ENCODE results near the gene C9orf72. TPM values are rescaled to one million over a fixed set of nuclear protein-coding genes. Genes with fewer than 3 reads are reported as not detected.

Gene C9orf72
- total RNA-seq, 2 experiments from 2014 or later = 10.2 TPM

DNA sequence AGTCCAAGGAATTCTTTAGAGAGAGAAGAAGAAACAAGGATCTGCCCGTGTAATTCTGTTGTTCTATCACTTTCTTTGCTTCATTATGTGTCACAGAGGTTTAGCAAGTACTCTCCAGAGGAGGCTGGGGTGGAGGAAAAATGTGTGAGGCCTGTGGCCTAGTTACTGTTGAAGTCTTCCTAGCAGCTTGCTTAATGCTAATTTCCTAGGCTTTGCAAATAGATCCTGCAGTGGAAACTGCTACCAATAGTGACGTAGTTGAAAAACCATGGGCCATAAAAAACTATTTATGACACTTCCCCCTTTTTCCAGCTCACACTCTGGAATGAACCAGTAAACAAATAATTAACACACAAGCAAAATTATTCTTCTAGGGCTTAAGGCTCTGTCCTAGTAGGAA, 27.0 kb upstream of the C9orf72 start:
- Mint-ChIP-seq H3K4me1 (no peaks in the 10 kb centered on the region), H3K4me3 (no peak overlapping the region), H3K9me3 (ENCODE audit: low read depth) (no peaks in the 10 kb centered on the region), H3K27ac (no peak overlapping the region), H3K36me3 (ENCODE audit: low read depth) (no peaks in the 10 kb centered on the region), H3K27me3 (peaks cover 3% of the 10 kb centered on the region)
- intact Hi-C loops (cut with DNase I, micrococcal nuclease) = loop anchor here in 1 of 2 experiments (10.0 kb wide), 1 partner anchor 65 kb away; no protein-coding TSS in a partner anchor
- POLR2A ChIA-PET = no interaction called here
- ATAC-seq = no peak
- CTCF ChIA-PET = interaction anchor here (0.8 to 0.9 kb wide), 2 partner anchors 9 to 24 kb away, joined by 3 read pairs; no protein-coding TSS in a partner anchor
- DNase-seq = no peak

DNA sequence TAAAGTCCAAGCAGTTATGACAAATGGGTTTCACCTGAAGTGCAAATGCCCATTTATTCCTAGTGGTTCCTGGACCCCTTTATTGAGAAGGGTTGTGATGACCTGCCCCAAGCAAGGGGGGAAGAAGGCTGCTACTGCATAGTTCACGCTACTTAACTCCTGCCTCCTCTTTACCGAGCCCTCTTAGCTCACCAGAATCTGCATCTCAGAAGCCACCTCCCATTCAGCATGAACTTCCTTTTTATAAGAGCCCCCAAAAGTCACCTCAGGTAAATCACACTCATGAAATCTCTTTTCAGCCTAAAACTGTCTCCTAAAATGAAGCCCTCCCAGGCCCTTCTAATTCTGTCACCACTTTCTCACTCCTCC, 26.6 kb upstream of the C9orf72 start:
- H3K9me3 Mint-ChIP-seq (ENCODE audit: low read depth) = no peaks in the 10 kb centered on the region

GRCh38 chr9:27599102-27599869, 26.0 kb upstream of the C9orf72 start:
- Mint-ChIP-seq H3K4me1 (no peaks in the 10 kb centered on the region), H3K4me3 (no peak overlapping the region), H3K27me3 (peaks cover 3% of the 10 kb centered on the region), H3K27ac (no peak overlapping the region), H3K36me3 (ENCODE audit: low read depth) (no peaks in the 10 kb centered on the region), H3K9me3 (ENCODE audit: low read depth) (no peaks in the 10 kb centered on the region)
- no peak for DNase-seq
- ChIA-PET POLR2A (no interaction called here), CTCF (interaction anchor here (0.8 to 1.2 kb wide), 2 partner anchors 10 to 266 kb away, joined by 3 read pairs; no protein-coding TSS in a partner anchor)
- intact Hi-C loops (cut with DNase I, micrococcal nuclease) = no loop called here
- no peak for ATAC-seq

More for the DNA sequence above, 26.6 kb upstream of the C9orf72 start:
- POLR2A ChIA-PET = no interaction called here
- CTCF ChIA-PET = interaction anchor here (0.8 to 1.2 kb wide), 3 partner anchors 10 to 266 kb away, joined by 3 read pairs; no protein-coding TSS in a partner anchor
- no peak for ATAC-seq
- intact Hi-C loops (cut with DNase I, micrococcal nuclease) = loop anchor here in 1 of 2 experiments (10.0 kb wide), 1 partner anchor 65 kb away; no protein-coding TSS in a partner anchor
- no peak overlapping the region for H3K27ac Mint-ChIP-seq
- H3K36me3 Mint-ChIP-seq (ENCODE audit: low read depth) = no peaks in the 10 kb centered on the region
- no peak overlapping the region for H3K4me3 Mint-ChIP-seq
- no peaks in the 10 kb centered on the region for H3K4me1 Mint-ChIP-seq
- no peak for DNase-seq
- H3K27me3 Mint-ChIP-seq = peaks cover 3% of the 10 kb centered on the region

DNA sequence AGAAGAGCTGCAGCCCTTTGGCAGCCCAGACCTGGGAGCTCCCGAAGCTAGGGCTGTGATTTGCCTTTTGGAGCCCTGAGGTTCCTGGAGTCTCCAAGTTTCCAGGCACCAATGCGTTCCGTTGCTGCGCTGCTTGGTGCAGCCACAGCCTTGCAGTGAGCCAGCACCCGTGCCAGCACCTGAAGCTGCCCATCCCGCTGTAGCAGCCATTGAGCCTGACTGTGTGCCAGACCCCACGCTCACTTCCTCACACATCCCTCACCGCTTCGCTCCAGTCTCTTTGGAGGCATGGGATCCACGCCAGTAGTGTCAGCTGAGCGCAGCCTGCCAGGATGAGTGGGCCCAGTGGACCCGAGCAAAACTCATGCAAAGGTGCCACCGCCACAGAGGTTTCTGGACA, 22.5 kb upstream of the C9orf72 start:
- Mint-ChIP-seq H3K27me3 (peaks cover 8% of the 10 kb centered on the region), H3K4me3 (no peak overlapping the region), H3K27ac (no peak overlapping the region), H3K9me3 (ENCODE audit: low read depth) (peaks cover 2% of the 10 kb centered on the region), H3K4me1 (no peaks in the 10 kb centered on the region), H3K36me3 (ENCODE audit: low read depth) (no peaks in the 10 kb centered on the region)
- no peak for ATAC-seq
- no peak for DNase-seq
- CTCF ChIA-PET = no interaction called here
- POLR2A ChIA-PET = no interaction called here
- intact Hi-C loops (cut with DNase I, micrococcal nuclease) = no loop called here

DNA sequence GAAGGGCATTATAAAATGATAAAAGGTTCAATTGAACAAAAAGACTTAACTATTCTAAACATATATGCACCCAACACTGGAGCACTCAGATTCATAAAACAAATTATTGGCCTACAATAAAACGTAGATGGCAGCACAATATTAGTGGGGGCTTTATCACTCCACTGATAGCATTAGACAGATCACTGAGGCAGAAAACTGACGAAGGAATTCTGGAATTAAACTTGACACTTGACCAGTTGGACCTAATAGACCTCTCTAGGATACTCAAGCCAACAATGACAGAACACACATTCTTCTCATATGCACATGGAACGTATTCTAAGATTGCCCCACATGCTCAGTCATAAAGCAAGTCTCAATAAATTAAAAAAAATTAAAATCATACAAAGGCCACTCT, 18.4 kb upstream of the C9orf72 start:
- POLR2A ChIA-PET = no interaction called here

GRCh38 chr9:27591093-27591492, 17.8 kb upstream of the C9orf72 start:
- H3K27me3 Mint-ChIP-seq = peaks cover 24% of the 10 kb centered on the region
- no peak overlapping the region for H3K4me3 Mint-ChIP-seq
- intact Hi-C loops (cut with DNase I, micrococcal nuclease) = no loop called here
- no peaks in the 10 kb centered on the region for H3K4me1 Mint-ChIP-seq
- ChIA-PET POLR2A (no interaction called here), CTCF (no interaction called here)
- no peaks in the 10 kb centered on the region for H3K36me3 Mint-ChIP-seq (ENCODE audit: low read depth)
- ATAC-seq (no peak), DNase-seq (no peak)
- peaks cover 2% of the 10 kb centered on the region for H3K9me3 Mint-ChIP-seq (ENCODE audit: low read depth)
- no peak overlapping the region for H3K27ac Mint-ChIP-seq

More for the DNA sequence above, 18.4 kb upstream of the C9orf72 start:
- DNase-seq (no peak), ATAC-seq (no peak)
- Mint-ChIP-seq H3K4me1 (no peaks in the 10 kb centered on the region), H3K36me3 (ENCODE audit: low read depth) (no peaks in the 10 kb centered on the region), H3K9me3 (ENCODE audit: low read depth) (peaks cover 2% of the 10 kb centered on the region), H3K4me3 (no peak overlapping the region), H3K27me3 (peaks cover 22% of the 10 kb centered on the region), H3K27ac (no peak overlapping the region)
- intact Hi-C loops (cut with DNase I, micrococcal nuclease) = no loop called here
- CTCF ChIA-PET = no interaction called here

GRCh38 chr9:27590651-27591050, 17.4 kb upstream of the C9orf72 start:
- H3K27ac Mint-ChIP-seq = no peak overlapping the region
- H3K36me3 Mint-ChIP-seq (ENCODE audit: low read depth) = no peaks in the 10 kb centered on the region
- no peak overlapping the region for H3K4me3 Mint-ChIP-seq
- POLR2A ChIA-PET = interaction anchor here (0.6 kb wide), 1 partner anchor 58 kb away, joined by 4 read pairs; no protein-coding TSS in a partner anchor
- H3K27me3 Mint-ChIP-seq = peaks cover 24% of the 10 kb centered on the region
- DNase-seq (no peak), ATAC-seq (no peak)
- peaks cover 2% of the 10 kb centered on the region for H3K9me3 Mint-ChIP-seq (ENCODE audit: low read depth)
- no peaks in the 10 kb centered on the region for H3K4me1 Mint-ChIP-seq
- CTCF ChIA-PET = no interaction called here
- intact Hi-C loops (cut with DNase I, micrococcal nuclease) = no loop called here

GRCh38 chr9:27589462-27589861, 16.2 kb upstream of the C9orf72 start:
- Mint-ChIP-seq H3K27ac (no peak overlapping the region), H3K4me1 (no peaks in the 10 kb centered on the region), H3K36me3 (ENCODE audit: low read depth) (no peaks in the 10 kb centered on the region), H3K4me3 (no peak overlapping the region), H3K27me3 (peaks cover 24% of the 10 kb centered on the region), H3K9me3 (ENCODE audit: low read depth) (peaks cover 2% of the 10 kb centered on the region)
- no peak for ATAC-seq
- no peak for DNase-seq
- ChIA-PET CTCF (no interaction called here), POLR2A (no interaction called here)
- intact Hi-C loops (cut with DNase I, micrococcal nuclease) = loop anchor here in 1 of 2 experiments (10.0 kb wide), 1 partner anchor 185 kb away; no protein-coding TSS in a partner anchor

DNA sequence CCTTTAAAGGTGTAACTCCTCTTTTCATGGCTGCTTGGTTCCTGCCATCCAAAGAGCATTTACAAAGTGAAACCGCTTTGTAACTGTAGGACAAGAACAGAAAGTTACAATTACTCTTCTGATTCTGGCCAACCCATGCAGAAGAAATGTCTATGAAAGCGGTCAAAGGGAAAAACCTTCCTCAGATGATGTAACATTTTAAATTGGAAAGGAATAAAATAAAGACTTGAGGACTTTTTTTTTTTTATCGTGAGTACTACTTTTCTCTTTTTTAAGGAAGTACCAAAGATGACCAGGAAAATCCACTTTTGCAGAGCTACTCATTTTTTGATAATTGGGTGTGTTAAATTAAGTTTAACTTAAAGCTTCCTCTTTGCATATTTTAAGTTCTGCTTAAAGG, 13.0 kb upstream of the C9orf72 start:
- CTCF ChIA-PET = no interaction called here
- H3K27ac Mint-ChIP-seq = no peak overlapping the region
- peaks cover under 1% of the 10 kb centered on the region for H3K9me3 Mint-ChIP-seq (ENCODE audit: low read depth)
- peaks cover 21% of the 10 kb centered on the region for H3K27me3 Mint-ChIP-seq
- H3K4me1 Mint-ChIP-seq = no peaks in the 10 kb centered on the region
- POLR2A ChIA-PET = interaction anchor here (0.6 kb wide), 1 partner anchor 302 kb away, joined by 4 read pairs; no protein-coding TSS in a partner anchor
- DNase-seq (no peak), ATAC-seq (no peak)
- H3K4me3 Mint-ChIP-seq = no peak overlapping the region
- no peaks in the 10 kb centered on the region for H3K36me3 Mint-ChIP-seq (ENCODE audit: low read depth)
- intact Hi-C loops (cut with DNase I, micrococcal nuclease) = loop anchor here in 1 of 2 experiments (10.0 kb wide), 1 partner anchor 188 kb away; no protein-coding TSS in a partner anchor

- DNase-seq (no peak), ATAC-seq (no peak)
- intact Hi-C loops (cut with DNase I, micrococcal nuclease) = loop anchor here in 1 of 2 experiments (10.0 kb wide), 1 partner anchor 190 kb away; no protein-coding TSS in a partner anchor
- H3K27ac Mint-ChIP-seq = no peak overlapping the region
- POLR2A ChIA-PET = no interaction called here
- no peaks in the 10 kb centered on the region for H3K4me1 Mint-ChIP-seq
- CTCF ChIA-PET = no interaction called here
- H3K36me3 Mint-ChIP-seq (ENCODE audit: low read depth) = no peaks in the 10 kb centered on the region
- H3K4me3 Mint-ChIP-seq = no peak overlapping the region
- H3K9me3 Mint-ChIP-seq (ENCODE audit: low read depth) = no peaks in the 10 kb centered on the region
- peaks cover 20% of the 10 kb centered on the region for H3K27me3 Mint-ChIP-seq
Measured at GRCh38 chr9:27584931-27585330, 11.7 kb upstream of the C9orf72 start.

DNA sequence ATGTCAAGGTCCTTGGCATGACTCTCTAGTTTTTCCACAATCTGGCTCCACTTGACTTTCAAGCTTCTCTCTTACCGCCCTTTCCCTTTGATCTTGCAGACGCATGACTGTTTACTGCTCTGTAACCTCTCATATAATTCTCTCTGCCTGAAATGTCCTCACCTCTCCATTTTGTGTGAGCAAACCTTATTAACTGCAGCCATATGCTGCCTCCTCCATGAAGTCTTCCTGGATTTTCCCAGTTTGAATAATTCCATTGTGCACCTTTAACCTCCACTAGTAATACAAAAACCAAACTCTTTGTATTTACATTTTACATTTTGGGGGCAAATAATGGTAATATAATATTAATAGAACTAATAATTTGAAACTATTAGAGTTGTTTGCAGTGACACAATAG, 9.5 kb upstream of the C9orf72 start:
- Mint-ChIP-seq H3K27ac (no peak overlapping the region), H3K4me3 (no peak overlapping the region), H3K27me3 (peaks cover 15% of the 10 kb centered on the region), H3K4me1 (no peaks in the 10 kb centered on the region), H3K9me3 (ENCODE audit: low read depth) (peaks cover 8% of the 10 kb centered on the region), H3K36me3 (ENCODE audit: low read depth) (peaks cover 2% of the 10 kb centered on the region)
- intact Hi-C loops (cut with DNase I, micrococcal nuclease) = loop anchor here in 1 of 2 experiments (10.0 kb wide), 1 partner anchor 192 kb away; no protein-coding TSS in a partner anchor
- DNase-seq (no peak), ATAC-seq (peak; percentile 26)
- ChIA-PET POLR2A (interaction anchor here (1.1 kb wide), 1 partner anchor 12 kb away, joined by 4 read pairs; no protein-coding TSS in a partner anchor), CTCF (no interaction called here)

GRCh38 chr9:27581826-27582225, 8.5 kb upstream of the C9orf72 start:
- ChIA-PET POLR2A (interaction anchor here (1.1 kb wide), 1 partner anchor 11 kb away, joined by 4 read pairs; no protein-coding TSS in a partner anchor), CTCF (no interaction called here)
- Mint-ChIP-seq H3K36me3 (ENCODE audit: low read depth) (peaks cover 2% of the 10 kb centered on the region), H3K9me3 (ENCODE audit: low read depth) (peaks cover 8% of the 10 kb centered on the region), H3K27ac (no peak overlapping the region), H3K4me3 (no peak overlapping the region), H3K4me1 (no peaks in the 10 kb centered on the region), H3K27me3 (peaks cover 7% of the 10 kb centered on the region)
- DNase-seq (no peak), ATAC-seq (no peak)
- intact Hi-C loops (cut with DNase I, micrococcal nuclease) = loop anchor here in 1 of 2 experiments (10.0 kb wide), 1 partner anchor 193 kb away; no protein-coding TSS in a partner anchor
